AG04449 (cell line): ENCODE results near the gene WNT4.

Source experiments
- CTCF ChIA-PET: fragments of 350-600 bp; formaldehyde crosslinking; extraction: SDS; loops from one replicate; lab custom pipeline; 2021; ENCODE audit warnings: antibody characterized with exemption; lab: Yijun Ruan, JAX
- POLR2A ChIA-PET: fragments of 400-600, 350-600 bp; formaldehyde crosslinking; extraction: SDS; loops from one replicate; lab custom pipeline; 2020; ENCODE audit warnings: antibody characterized with exemption, inconsistent platforms; lab: Yijun Ruan, JAX
- DNase-seq: peaks from one replicate; pipeline ENCODE4 v3.0.0-alpha.2; 2010; ENCODE audit warnings: low read depth, low spot score
- H3K4me3 ChIP-seq: 2 replicates; pipeline ENCODE4 v1.5.1; 2011; ENCODE audit warnings: low read depth, mild to moderate bottlenecking, control low read depth, low read length
- CTCF ChIP-seq: IDR thresholded peaks from one replicate; pipeline ENCODE4 v1.5.1; 2011; ENCODE audit warnings: mild to moderate bottlenecking, moderate library complexity, low read length, control low read depth, inconsistent platforms; ENCODE audit not compliant: insufficient read depth; ENCODE audit errors: missing control alignments

The WNT4 gene

GRCh38 chr1:22155517-22155916 is 12.6 kb upstream of the WNT4 start:
- POLR2A ChIA-PET = no interaction called here
- no peak for TF ChIP-seq CTCF
- DNase-seq = no peak
- H3K4me3 ChIP-seq = no peak overlapping the region
- CTCF ChIA-PET = no interaction called here

- no peak for DNase-seq
- H3K4me3 ChIP-seq = no peak overlapping the region
- ChIA-PET CTCF (no interaction called here), POLR2A (no interaction called here)
- no peak for TF ChIP-seq CTCF
Observed at GRCh38 chr1:22154626-22155025, 11.7 kb upstream of the WNT4 start.

GRCh38 chr1:22153660-22154437 is 11.0 kb upstream of the WNT4 start:
- CTCF ChIA-PET = interaction anchor here (1.1 kb wide), 1 partner anchor 489 kb away, joined by 3 read pairs; no protein-coding TSS in a partner anchor
- TF ChIP-seq CTCF = no peak
- POLR2A ChIA-PET = no interaction called here
- no peak overlapping the region for H3K4me3 ChIP-seq
- DNase-seq = no peak

- ChIA-PET CTCF (interaction anchor here (0.7 kb wide), 1 partner anchor 70 kb away, joined by 6 read pairs; no protein-coding TSS in a partner anchor), POLR2A (no interaction called here)
- no peak overlapping the region for H3K4me3 ChIP-seq
- DNase-seq = no peak
- no peak for TF ChIP-seq CTCF
Observed at GRCh38 chr1:22150923-22151322, 8.0 kb upstream of the WNT4 start.

GRCh38 chr1:22142315-22143064 is 407 bp downstream of the WNT4 start:
- ChIA-PET CTCF (interaction anchor here (0.8 to 1.2 kb wide), 2 partner anchors 10 to 11 kb away, joined by 4 to 5 read pairs; no protein-coding TSS in a partner anchor), POLR2A (no interaction called here)
- no peak overlapping the region; the same call in 1 of the 2 replicates for H3K4me3 ChIP-seq
- no peak for TF ChIP-seq CTCF
- DNase-seq = no peak
